ENCODE data around the gene ACVR1C.

The ACVR1C gene

DNA sequence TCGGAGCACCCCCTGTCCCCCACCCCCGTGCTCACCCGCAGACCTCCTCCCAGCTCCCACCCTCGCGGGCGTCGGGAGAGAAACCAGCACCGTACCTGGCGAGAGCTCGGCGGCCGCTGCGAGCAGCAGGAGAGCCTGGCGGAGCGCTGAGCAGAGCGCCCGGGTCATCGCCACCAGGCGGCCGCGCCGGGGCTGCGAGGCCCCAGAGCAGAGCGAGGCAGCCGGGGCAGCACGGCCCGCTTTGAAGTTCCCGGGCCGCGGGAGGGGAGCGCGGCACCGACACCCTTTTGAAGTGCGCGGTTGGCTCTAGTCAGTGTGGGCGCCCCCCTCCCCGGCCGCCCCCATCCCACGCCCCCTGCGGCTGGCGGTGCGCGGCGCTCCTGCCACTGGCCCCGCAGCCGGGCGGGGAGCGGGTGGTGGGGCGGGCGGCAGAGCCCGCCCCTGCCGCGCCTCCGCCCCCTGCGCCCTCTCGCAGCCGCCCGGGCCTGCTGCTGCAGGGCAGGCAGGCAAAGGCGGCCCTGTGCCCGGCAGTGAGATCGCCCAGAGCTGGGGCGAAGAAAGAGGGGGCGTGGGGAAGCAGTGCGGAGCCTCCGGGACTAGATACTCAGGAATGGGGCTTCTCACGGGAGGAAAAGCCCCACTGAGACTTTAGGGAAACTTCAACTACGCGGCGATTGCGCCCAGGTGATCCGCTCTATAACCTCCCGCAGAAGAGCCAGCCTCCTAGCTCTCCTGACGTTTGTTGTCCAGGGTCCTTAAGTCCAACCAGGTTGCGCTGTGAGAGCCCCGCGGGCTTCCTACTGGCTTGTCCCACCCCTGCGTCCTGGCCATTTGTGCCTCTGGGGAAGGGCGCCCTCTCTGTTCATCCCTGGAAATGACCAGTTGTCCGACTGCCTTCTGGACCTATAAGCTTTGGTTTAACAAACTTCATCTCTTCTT is at the start of gene ACVR1C:
Gene ACVR1C (minus strand): TSS at position 388 of the 939 bp plus-strand sequence. CDS start 220 bp downstream, at position 168.
- peak; percentile 90 to 93 for ATAC-seq

GRCh38 chr2:157677941-157678340 is 49.3 kb upstream of the ACVR1C start:
- ATAC-seq = no peak

GRCh38 chr2:157672129-157672528 is 43.5 kb upstream of the ACVR1C start:
- no peak for ATAC-seq

DNA sequence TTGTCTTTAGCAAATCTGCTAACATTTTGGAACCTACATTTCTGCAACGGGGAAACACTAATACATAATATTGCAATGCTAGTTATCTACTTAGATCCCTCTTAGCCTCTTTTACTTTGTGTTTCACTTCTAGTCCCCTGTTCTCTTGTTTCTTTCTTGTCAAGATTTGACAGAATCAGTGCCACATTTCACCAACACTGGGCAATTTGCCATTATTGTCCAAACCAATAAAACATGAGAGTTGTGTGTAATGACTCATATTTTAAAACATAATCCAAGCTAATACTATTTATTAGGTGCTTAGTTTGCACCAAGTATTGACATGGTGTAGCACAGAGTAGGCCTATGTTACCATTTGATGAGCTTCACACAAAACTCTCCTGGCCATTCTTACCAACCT is 33.7 kb upstream of the ACVR1C start:
- no peak for ATAC-seq

- ATAC-seq = no peak
These were observed 33.1 kb upstream of the ACVR1C start for GRCh38 chr2:157661776-157662175.

- no peak for ATAC-seq
These were observed 29.2 kb upstream of the ACVR1C start for GRCh38 chr2:157657858-157658257.

DNA sequence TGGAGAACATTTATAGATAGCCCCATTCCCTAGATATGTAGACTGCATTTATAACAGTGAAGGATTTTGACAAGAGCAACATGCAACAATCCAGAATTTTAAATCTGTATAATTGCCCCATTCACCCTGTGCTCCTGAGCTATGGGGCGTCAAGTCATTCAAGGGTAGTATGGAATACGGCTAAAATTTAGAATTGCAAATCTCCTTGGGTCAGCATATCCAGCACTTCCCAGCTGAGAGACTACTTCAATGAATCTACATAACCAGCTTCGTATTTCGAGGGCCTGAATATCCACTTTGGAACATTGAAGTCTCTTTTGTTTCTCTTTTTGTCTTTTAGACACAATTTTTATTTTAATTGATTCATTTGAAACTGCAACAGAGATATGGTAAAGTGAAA is 28.4 kb upstream of the ACVR1C start:
- no peak for ATAC-seq

DNA sequence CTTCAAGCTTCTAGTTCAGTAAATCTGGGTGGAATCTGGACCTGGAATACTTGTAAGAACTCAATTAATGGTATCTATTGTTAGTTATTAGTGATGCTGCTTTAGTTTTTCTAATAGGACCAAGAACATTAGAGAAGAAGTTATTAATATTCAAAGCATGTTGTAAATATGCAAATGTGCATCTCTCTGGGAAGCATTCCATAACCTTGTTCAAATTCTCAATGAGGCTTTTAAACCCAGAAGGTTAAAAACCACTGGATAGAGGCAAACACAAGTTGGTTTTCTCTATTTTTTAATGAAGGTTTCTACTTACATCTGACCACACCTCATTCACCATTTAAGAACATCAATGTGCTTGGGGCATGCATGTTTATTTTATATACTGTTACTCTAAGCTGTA is 16.1 kb upstream of the ACVR1C start:
- no peak for ATAC-seq

DNA sequence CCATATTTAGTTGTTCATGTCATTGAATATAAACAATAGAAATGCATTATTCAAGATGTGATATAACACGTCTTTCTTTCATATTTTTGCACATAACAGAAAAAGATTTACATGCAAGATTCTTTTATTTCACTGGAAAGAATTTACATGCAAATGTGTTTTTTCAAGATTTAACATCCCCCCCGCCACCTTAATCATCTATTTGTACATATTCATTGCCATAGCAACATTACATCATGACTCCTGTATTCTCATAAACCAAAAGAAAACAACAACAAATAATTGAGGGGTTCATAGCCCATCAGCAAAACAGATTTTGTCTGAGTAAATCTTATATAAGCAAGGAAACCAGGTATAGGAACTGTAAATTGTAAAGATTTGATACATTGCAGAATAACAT is 3.2 kb upstream of the ACVR1C start:
- ATAC-seq = no peak

GRCh38 chr2:157627594-157628476 is 829 bp downstream of the ACVR1C start:
- peak; percentile 32 to 39 for ATAC-seq

GRCh38 chr2:157625296-157625695 is 3.4 kb downstream of the ACVR1C start:
- peak in 1 of 2 donors; percentile 12 for ATAC-seq

- no peak for ATAC-seq
These were observed 7.7 kb downstream of the ACVR1C start for GRCh38 chr2:157620956-157621355.

GRCh38 chr2:157611726-157612125 is 16.9 kb downstream of the ACVR1C start:
- no peak for ATAC-seq

DNA sequence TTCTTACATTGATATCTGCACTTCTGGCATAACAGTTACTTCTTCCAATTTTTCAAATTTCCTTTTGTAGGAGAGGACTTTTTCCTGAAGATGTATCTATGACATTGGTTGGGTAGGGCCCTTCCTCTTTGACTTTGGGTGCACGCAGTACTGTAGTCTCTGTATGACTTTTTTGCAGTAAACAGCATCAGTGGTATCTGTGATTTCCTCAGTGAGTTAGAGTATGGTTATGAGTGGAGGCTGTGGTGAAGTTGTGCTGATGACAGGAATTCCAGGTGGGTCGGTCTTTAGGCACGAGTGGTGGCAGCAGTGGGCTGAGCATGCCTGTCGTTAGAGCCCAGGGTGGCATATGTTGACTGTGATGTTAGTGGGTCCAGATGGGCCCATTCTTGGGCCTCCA is 17.6 kb downstream of the ACVR1C start:
- ATAC-seq = no peak

- ATAC-seq = no peak
These were observed 22.1 kb downstream of the ACVR1C start for GRCh38 chr2:157606534-157606933.

DNA sequence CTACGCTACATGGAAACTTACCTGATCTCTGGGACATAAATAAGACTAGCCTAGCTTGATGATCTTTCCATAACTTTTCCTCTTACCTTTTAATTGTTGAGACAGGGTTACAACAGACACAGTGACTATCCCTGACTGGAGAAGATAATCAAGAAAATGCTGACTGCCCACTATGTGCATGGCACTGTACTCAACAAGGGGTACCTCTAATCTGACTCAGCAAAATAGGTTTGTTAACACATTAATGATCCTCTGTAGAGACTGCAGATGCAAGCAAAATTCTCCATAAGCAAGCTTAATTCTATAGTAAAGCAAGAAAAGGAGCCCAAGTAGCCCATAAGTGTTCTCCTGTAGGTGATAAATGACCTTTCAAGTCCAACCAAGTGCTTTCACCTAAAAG is 25.5 kb downstream of the ACVR1C start:
- no peak for ATAC-seq

DNA sequence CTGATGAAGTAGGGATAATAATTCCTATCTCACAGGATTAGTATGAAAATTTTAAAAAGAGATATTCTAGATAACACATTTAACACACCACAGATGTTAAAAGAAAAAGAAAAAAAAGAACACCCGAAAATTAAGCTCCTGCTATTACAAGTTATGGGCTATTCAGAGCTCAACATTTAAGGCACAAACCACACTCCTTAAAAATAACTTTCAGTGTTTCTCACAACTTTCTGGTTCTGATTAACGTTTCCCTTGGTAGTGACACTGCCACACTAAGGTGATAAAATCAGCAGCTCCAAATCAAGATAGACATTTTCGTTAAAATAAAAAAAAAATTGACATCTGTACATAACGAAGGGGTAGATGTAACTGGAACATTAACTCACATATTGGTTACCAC is 26.9 kb downstream of the ACVR1C start:
- ATAC-seq = no peak

- peak; percentile 71 to 73 for ATAC-seq
These were observed 31.5 kb downstream of the ACVR1C start for GRCh38 chr2:157596992-157597681.

GRCh38 chr2:157593411-157593810 is 35.3 kb downstream of the ACVR1C start:
- no peak for ATAC-seq

DNA sequence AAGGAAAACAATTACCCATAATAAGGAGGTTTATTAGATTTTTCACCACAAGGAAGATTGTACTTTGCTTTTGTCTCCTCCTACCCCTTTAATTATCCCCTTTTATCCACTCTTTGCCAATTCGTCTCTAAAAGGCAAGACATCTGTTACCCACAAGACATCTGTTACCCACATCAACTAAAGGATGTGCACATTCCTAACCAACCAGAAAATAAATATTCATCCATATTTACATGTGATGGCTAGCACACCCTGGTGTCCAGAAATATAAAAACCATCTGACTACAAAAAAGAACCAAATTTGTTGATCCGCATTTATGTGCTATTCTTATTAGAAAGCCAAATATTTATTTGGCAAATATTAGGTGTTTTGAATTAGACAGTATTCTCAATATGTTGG is 35.7 kb downstream of the ACVR1C start:
- ATAC-seq = no peak

GRCh38 chr2:157592374-157592773 is 36.3 kb downstream of the ACVR1C start:
- no peak for ATAC-seq

DNA sequence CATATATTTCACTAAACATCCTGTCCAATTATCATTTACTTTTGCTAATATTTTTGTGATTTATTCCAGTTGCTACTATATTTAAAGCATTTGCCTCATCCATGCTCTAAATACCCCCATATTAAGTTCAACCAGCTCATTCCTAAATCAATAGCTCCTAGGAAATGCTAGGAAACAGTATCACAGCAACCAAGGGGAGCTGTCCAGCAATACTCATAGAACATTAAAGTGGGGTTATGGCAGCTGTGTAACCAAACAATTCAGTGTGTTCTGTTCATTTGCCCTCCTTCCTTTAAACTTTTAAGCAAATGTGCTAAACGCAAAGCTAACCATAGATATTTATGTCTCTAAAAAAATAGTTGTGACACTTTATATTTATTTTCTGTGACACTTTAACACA is 41.1 kb downstream of the ACVR1C start:
- ATAC-seq = no peak

DNA sequence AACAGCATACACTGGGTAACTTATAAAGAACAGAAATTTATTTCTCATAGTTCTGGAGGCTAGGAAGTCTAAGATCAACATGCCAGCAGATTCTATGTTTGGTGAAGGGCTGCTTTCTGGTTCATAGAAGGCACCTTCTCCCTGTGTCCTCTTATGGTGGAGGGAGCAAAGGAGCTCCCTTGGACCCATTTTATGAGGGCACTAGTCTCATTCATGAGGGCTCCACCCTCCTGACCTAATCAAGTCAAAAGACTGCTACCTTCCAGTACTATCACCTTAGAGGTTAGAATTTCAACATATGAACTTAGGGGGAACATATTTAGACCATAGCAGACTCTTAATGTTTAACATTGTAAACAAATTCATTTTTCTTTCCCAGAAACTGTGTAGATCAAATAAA is 54.5 kb downstream of the ACVR1C start:
- no peak for ATAC-seq
